HEK293 (cell line): Measurements from ENCODE around the gene ABCB4.

Experiments
- CTCF ChIA-PET: fragments of 350-600 bp; formaldehyde crosslinking; extraction: SDS; loops from one replicate; lab custom pipeline; 2021; ENCODE audit warnings: antibody characterized with exemption; lab: Yijun Ruan, JAX
- POLR2A ChIA-PET: fragments of 300-600 bp; formaldehyde crosslinking; extraction: SDS; loops from one replicate; lab custom pipeline; 2020; ENCODE audit warnings: antibody characterized with exemption, inconsistent platforms; lab: Yijun Ruan, JAX
- H3K27ac ChIP-seq: fragments of 200-500 bp; sonication (Bioruptor generic); 2 replicates; pipeline ENCODE4 v1.5.1; 2014; ENCODE audit warnings: low read depth, low read length, control low read depth, inconsistent platforms; ENCODE audit errors: extremely low read depth
- H3K36me3 ChIP-seq, 2 experiments: fragments of 200-500 bp in 1 of 2; sonication (Bioruptor generic) in 1 of 2; 1 replicate in 1 of 2; 2 replicates in 1 of 2; pipeline ENCODE4 v1.5.1; 2014 to 2017; ENCODE audit warnings: inconsistent platforms in 2 of 2, low read length in 2 of 2; ENCODE audit not compliant: control insufficient read depth in 2 of 2, insufficient read depth in 1 of 2
- H3K4me1 ChIP-seq: fragments of 200-500 bp; sonication (Bioruptor generic); 2 replicates; pipeline ENCODE4 v1.5.1; 2014; ENCODE audit warnings: mild to moderate bottlenecking, low read length, inconsistent platforms; ENCODE audit not compliant: control insufficient read depth, insufficient read depth
- H3K4me3 ChIP-seq: 2 replicates; pipeline ENCODE4 v1.5.1; 2011; ENCODE audit warnings: low read depth, mild to moderate bottlenecking, control low read depth, low read length, moderate library complexity
- H3K9me3 ChIP-seq: fragments of 200-500 bp; sonication (Bioruptor generic); 2 replicates; pipeline ENCODE4 v1.5.1; 2014; ENCODE audit warnings: low read depth, low read length, inconsistent platforms; ENCODE audit not compliant: control insufficient read depth, insufficient read depth
- IKZF3 ChIP-seq: fragments of 450-650 bp; IDR thresholded peaks from 2 replicates; pipeline ENCODE4 v1.5.0; 2018; ENCODE audit warnings: missing biosample characterization, mild to moderate bottlenecking, missing genetic modification characterization, moderate library complexity
- KLF9 ChIP-seq: fragments of 450-650 bp; formaldehyde crosslinking; IDR thresholded peaks from 2 replicates; pipeline ENCODE4 v1.5.1; 2016; ENCODE audit warnings: missing biosample characterization, missing genetic modification characterization, low read depth
- MZF1 ChIP-seq: fragments of 450-650 bp; formaldehyde crosslinking; IDR thresholded peaks from 2 replicates; pipeline ENCODE4 v1.5.1; 2017; ENCODE audit warnings: missing biosample characterization, missing genetic modification characterization, borderline replicate concordance
- PRDM1 ChIP-seq: fragments of 450-650 bp; formaldehyde crosslinking; IDR thresholded peaks from 2 replicates; pipeline ENCODE4; 2016; ENCODE audit warnings: missing biosample characterization, missing genetic modification characterization
- SCRT1 ChIP-seq: fragments of 450-650 bp; formaldehyde crosslinking; IDR thresholded peaks from 2 replicates; pipeline ENCODE4 v1.5.1; 2016; ENCODE audit warnings: missing biosample characterization, missing genetic modification characterization, borderline replicate concordance
- ZBTB10 ChIP-seq: fragments of 450-650 bp; formaldehyde crosslinking; IDR thresholded peaks from 2 replicates; pipeline ENCODE4 v1.5.1; 2016; ENCODE audit warnings: missing biosample characterization, missing genetic modification characterization
- ZFP69B ChIP-seq: fragments of 450-650 bp; formaldehyde crosslinking; IDR thresholded peaks from 2 replicates; pipeline ENCODE4 v1.5.1; 2016; ENCODE audit warnings: missing biosample characterization, missing genetic modification characterization
- ZNF23 ChIP-seq: fragments of 450-650 bp; formaldehyde crosslinking; IDR thresholded peaks from 2 replicates; pipeline ENCODE4 v1.5.1; 2016; ENCODE audit warnings: missing biosample characterization, missing genetic modification characterization, borderline replicate concordance
- ZNF394 ChIP-seq: fragments of 450-650 bp; formaldehyde crosslinking; IDR thresholded peaks from 2 replicates; pipeline ENCODE4 v1.5.1; 2016; ENCODE audit warnings: missing biosample characterization, missing genetic modification characterization, mild to moderate bottlenecking, moderate library complexity, borderline replicate concordance
- ZNF473 ChIP-seq: fragments of 450-650 bp; formaldehyde crosslinking; IDR thresholded peaks from 2 replicates; pipeline ENCODE4 v1.5.1; 2017; ENCODE audit warnings: missing biosample characterization, missing genetic modification characterization
- ZNF501 ChIP-seq: fragments of 450-650 bp; formaldehyde crosslinking; IDR thresholded peaks from 2 replicates; pipeline ENCODE4 v1.5.1; 2016; ENCODE audit warnings: missing biosample characterization, missing genetic modification characterization
- ZNF621 ChIP-seq: fragments of 450-650 bp; formaldehyde crosslinking; IDR thresholded peaks from 2 replicates; pipeline ENCODE4 v1.5.1; 2017; ENCODE audit warnings: missing biosample characterization, missing genetic modification characterization
- ZNF670 ChIP-seq: fragments of 450-650 bp; formaldehyde crosslinking; IDR thresholded peaks from 2 replicates; pipeline ENCODE4 v1.5.1; 2016; ENCODE audit warnings: missing biosample characterization, missing genetic modification characterization, low read depth
- ZNF677 ChIP-seq: fragments of 450-650 bp; IDR thresholded peaks from 2 replicates; pipeline ENCODE4 v1.5.0; 2018; ENCODE audit warnings: missing biosample characterization, mild to moderate bottlenecking, missing genetic modification characterization, moderate library complexity
- TF ChIP-seq, protein P1 (sequence below): fragments of 450-650 bp; formaldehyde crosslinking; IDR thresholded peaks from 2 replicates; pipeline ENCODE4 v1.5.1; 2016; ENCODE audit warnings: missing biosample characterization, missing genetic modification characterization, low read depth
- TF ChIP-seq, protein P2 (sequence below): fragments of 450-650 bp; formaldehyde crosslinking; IDR thresholded peaks from 2 replicates; pipeline ENCODE4 v1.5.1; 2016; ENCODE audit warnings: missing biosample characterization, missing genetic modification characterization

Gene ABCB4

GRCh38 chr7:87413029-87413428, 62.5 kb downstream of the ABCB4 start (continued):
- TF ChIP-seq ZBTB10 (tag by site-specific recombination) (no peak), ZNF23 (tag by site-specific recombination) (no peak), ZNF501 (tag by site-specific recombination) (no peak), ZFP69B (no peak)
- TF ChIP-seq, protein P1, sequence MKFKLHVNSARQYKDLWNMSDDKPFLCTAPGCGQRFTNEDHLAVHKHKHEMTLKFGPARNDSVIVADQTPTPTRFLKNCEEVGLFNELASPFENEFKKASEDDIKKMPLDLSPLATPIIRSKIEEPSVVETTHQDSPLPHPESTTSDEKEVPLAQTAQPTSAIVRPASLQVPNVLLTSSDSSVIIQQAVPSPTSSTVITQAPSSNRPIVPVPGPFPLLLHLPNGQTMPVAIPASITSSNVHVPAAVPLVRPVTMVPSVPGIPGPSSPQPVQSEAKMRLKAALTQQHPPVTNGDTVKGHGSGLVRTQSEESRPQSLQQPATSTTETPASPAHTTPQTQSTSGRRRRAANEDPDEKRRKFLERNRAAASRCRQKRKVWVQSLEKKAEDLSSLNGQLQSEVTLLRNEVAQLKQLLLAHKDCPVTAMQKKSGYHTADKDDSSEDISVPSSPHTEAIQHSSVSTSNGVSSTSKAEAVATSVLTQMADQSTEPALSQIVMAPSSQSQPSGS = no peak
- TF ChIP-seq, all 188 proteins: peak for 0

DNA sequence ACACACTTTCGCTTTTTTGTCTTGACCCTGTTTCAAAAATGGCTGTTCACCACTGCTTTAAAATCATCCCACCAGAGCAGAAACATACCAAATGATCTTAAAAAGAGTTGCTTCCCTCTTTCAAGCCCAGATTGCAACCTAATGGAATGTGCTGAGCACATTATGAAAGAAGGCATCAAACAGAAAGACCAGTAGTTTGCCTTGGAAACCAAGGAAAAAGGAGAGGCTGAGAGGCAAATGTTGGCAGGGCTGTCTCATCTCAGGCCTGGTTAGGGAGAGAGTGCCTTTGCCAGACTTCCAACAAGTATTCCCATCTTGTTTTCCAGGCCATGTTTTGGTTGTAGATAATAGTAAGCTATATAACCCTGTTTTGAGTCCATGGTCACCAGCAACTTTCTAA, 64.3 kb downstream of the ABCB4 start:
- H3K36me3 ChIP-seq = no peaks in the 10 kb centered on the region
- POLR2A ChIA-PET = no interaction called here
- TF ChIP-seq PRDM1 (tag by site-specific recombination) (no peak), ZNF394 (tag by site-specific recombination) (no peak), KLF9 (tag by site-specific recombination) (no peak), ZNF670 (no peak), ZNF621 (tag by site-specific recombination) (no peak), SCRT1 (tag by site-specific recombination) (no peak), ZNF473 (no peak)
- TF ChIP-seq, protein P2, sequence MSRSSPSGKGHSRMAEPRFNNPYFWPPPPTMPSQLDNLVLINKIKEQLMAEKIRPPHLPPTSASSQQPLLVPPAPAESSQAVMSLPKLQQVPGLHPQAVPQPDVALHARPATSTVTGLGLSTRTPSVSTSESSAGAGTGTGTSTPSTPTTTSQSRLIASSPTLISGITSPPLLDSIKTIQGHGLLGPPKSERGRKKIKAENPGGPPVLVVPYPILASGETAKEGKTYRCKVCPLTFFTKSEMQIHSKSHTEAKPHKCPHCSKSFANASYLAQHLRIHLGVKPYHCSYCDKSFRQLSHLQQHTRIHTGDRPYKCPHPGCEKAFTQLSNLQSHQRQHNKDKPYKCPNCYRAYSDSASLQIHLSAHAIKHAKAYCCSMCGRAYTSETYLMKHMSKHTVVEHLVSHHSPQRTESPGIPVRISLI (tag by site-specific recombination) = no peak
- no peak overlapping the region for H3K27ac ChIP-seq
- H3K9me3 ChIP-seq = no peaks in the 10 kb centered on the region
- CTCF ChIA-PET = interaction anchor here (9.6 kb wide), 1 partner anchor 95 kb away, joined by 163 read pairs; no protein-coding TSS in a partner anchor
- H3K4me1 ChIP-seq = no peaks in the 10 kb centered on the region
- no peak overlapping the region for H3K4me3 ChIP-seq

- POLR2A ChIA-PET = no interaction called here
- H3K27ac ChIP-seq = no peak overlapping the region
- H3K4me3 ChIP-seq = no peak overlapping the region
- TF ChIP-seq ZNF677 (no peak), IKZF3 (tag by site-specific recombination) (no peak), MZF1 (tag by site-specific recombination) (no peak)
- H3K4me1 ChIP-seq = no peaks in the 10 kb centered on the region
- CTCF ChIA-PET = interaction anchor here (0.7 to 0.9 kb wide), 2 partner anchors 10 to 717 kb away, joined by 3 read pairs; no protein-coding TSS in a partner anchor
- no peaks in the 10 kb centered on the region for H3K9me3 ChIP-seq
- no peaks in the 10 kb centered on the region for H3K36me3 ChIP-seq
Measured at GRCh38 chr7:87404674-87405073, 70.8 kb downstream of the ABCB4 start.
